Ishikawa (cell line): Measurements from ENCODE around the gene CHD2.

Source experiments
- CEBPB ChIP-seq: IDR thresholded peaks from 2 replicates; pipeline ENCODE4 v1.6.1; 2012
- CREB1 ChIP-seq: IDR thresholded peaks from 2 replicates; pipeline ENCODE4 v1.6.1; 2012; ENCODE audit warnings: low read depth
- EGR1 ChIP-seq: IDR thresholded peaks from 2 replicates; pipeline ENCODE4 v1.6.1; 2012
- EP300 ChIP-seq: IDR thresholded peaks from 2 replicates; pipeline ENCODE4 v1.6.1; 2012; ENCODE audit warnings: borderline replicate concordance
- FOXM1 ChIP-seq: IDR thresholded peaks from 2 replicates; pipeline ENCODE4 v1.6.1; 2012; ENCODE audit warnings: low read depth, borderline replicate concordance
- NFIC ChIP-seq: IDR thresholded peaks from 2 replicates; pipeline ENCODE4 v1.6.1; 2012
- RAD21 ChIP-seq: IDR thresholded peaks from 2 replicates; pipeline ENCODE4 v1.6.1; 2012; ENCODE audit warnings: low read depth
- REST ChIP-seq: IDR thresholded peaks from 2 replicates; pipeline ENCODE4 v1.6.1; 2012; ENCODE audit warnings: low read depth, mild to moderate bottlenecking
- TAF1 ChIP-seq: IDR thresholded peaks from 2 replicates; pipeline ENCODE4 v1.6.1; 2012; ENCODE audit warnings: low read depth, mild to moderate bottlenecking
- TCF12 ChIP-seq: IDR thresholded peaks from 2 replicates; pipeline ENCODE4 v1.6.1; 2012; ENCODE audit warnings: low read depth
- TEAD4 ChIP-seq: IDR thresholded peaks from 2 replicates; pipeline ENCODE4 v1.6.1; 2012
- USF1 ChIP-seq: IDR thresholded peaks from 2 replicates; pipeline ENCODE4 v1.6.1; 2012
- YY1 ChIP-seq: IDR thresholded peaks from 2 replicates; pipeline ENCODE4 v1.6.1; 2012; ENCODE audit warnings: low read depth
- ZBTB7A ChIP-seq: IDR thresholded peaks from 2 replicates; pipeline ENCODE4 v1.6.1; 2012; ENCODE audit warnings: low read depth
- TF ChIP-seq, protein P1 (sequence below): IDR thresholded peaks from 2 replicates; pipeline ENCODE4 v1.6.1; 2012

CHD2 gene

DNA sequence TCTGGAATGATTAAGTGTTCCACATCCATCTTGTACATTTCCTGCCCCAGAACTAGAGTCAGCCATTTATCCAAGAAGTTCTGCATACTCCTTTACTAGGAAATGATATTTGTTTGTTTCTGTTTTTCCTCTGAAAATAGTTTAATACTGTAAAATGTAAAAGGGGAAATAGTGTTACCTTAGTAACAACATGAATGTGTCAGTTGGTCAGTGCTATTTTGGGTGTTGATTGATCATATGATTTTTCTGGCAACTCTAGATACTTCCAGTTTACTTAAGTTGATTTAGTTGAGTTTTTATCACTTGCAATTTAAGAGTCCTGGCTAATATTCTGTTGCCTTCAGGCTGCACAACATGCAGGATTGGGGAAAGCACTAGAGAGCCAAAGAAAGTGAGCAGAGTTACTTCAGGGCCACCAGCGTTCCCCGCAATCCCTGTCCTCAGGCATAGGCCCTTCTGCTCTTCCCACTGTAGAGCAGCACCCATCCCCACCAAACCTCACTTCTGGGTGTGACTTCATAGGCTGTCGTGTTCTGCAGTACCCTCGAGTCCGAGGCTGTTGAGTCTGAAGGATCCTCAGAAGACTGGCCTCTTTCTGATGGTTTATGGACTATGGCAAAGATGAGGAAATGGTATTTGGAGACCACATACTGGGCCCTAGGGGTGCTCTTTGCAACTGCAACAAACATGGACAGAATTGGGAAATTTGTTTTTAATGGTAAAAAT is 69.0 kb downstream of the CHD2 start:
- TF ChIP-seq EGR1 (no peak), TEAD4 (no peak), EP300 (no peak), FOXM1 (no peak), CREB1 (no peak)
- TF ChIP-seq, protein P1, sequence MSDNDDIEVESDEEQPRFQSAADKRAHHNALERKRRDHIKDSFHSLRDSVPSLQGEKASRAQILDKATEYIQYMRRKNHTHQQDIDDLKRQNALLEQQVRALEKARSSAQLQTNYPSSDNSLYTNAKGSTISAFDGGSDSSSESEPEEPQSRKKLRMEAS, result no peak

DNA sequence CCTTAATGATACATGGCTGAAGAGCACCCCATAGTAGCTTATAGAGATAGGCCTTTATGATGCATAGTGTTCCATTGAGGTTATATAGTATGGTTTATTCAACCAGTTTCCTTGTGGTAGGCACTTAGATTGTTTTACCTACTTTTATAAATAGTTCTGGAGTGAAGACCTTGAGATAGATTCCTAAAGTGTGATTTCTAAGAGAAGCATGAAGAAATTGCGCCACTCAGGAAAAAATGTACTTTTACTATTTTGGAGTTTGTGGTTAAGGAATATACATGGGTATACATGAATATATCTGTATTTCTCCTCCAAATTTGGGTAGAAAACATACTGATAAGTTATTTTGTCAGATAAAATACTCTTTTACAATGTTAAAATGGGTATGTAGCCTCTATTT is 70.5 kb downstream of the CHD2 start:
- TF ChIP-seq CREB1 (no peak), REST (no peak), RAD21 (no peak), USF1 (no peak), TAF1 (no peak), EGR1 (no peak), ZBTB7A (no peak), YY1 (no peak), FOXM1 (no peak), TEAD4 (no peak), CEBPB (no peak), TCF12 (no peak), NFIC (no peak), EP300 (no peak)
- TF ChIP-seq, protein P1, result no peak

- TF ChIP-seq YY1 (no peak), CEBPB (no peak), USF1 (no peak), REST (no peak)
Measured at GRCh38 chr15:92971081-92971480, 71.0 kb downstream of the CHD2 start.

- no peak for TF ChIP-seq TAF1
- no peak for TF ChIP-seq YY1
- no peak for TF ChIP-seq EGR1
- no peak for TF ChIP-seq EP300
- TF ChIP-seq FOXM1, result no peak
- no peak for TF ChIP-seq TEAD4
- no peak for TF ChIP-seq CEBPB
- TF ChIP-seq REST, result no peak
- no peak for TF ChIP-seq TCF12
- no peak for TF ChIP-seq CREB1
- TF ChIP-seq, protein P1, result no peak
- TF ChIP-seq NFIC, result no peak
- TF ChIP-seq ZBTB7A, result no peak
- no peak for TF ChIP-seq USF1
- no peak for TF ChIP-seq RAD21
Measured at GRCh38 chr15:92971713-92972112, 71.6 kb downstream of the CHD2 start.
